ENCODE data around the gene CLIP3. TPM values are rescaled to one million over a fixed set of nuclear protein-coding genes. Genes with fewer than 3 reads are reported as not detected.
A peak's percentile ranks its signal among the peaks of the same experiment; 100 is the strongest.

CLIP3 gene
- total and polyA plus RNA-seq, 9 of the 15 experiments (the other 6 are each of a cell fraction or from before 2014, with no cell fraction given): 0.01 to 0.50 (median 0.15) TPM; not detected in 1

GRCh38 chr19:35988824-35989223 is 43.8 kb downstream of the CLIP3 start:
- H3K9ac ChIP-seq (ENCODE audit: insufficient read depth in 1 of 2, low read depth in 2 of 2, low read length in 2 of 2): no peak overlapping the region
- peaks cover 3% of the 10 kb centered on the region for H3K9me3 ChIP-seq (replicated peaks; ENCODE audit: control insufficient read depth, insufficient read depth, low read depth, low read length)
- in situ Hi-C loops (cut with MboI) (no loop called here), intact Hi-C loops (cut with micrococcal nuclease) (no loop called here)
- H3K36me3 ChIP-seq (ENCODE audit: control insufficient read depth, insufficient read depth, low read length): no peaks in the 10 kb centered on the region
- ChIA-PET CTCF (ENCODE audit: low intra/inter-chr PET ratio) (no interaction called here), POLR2A (no interaction called here)
- FAIRE-seq (no peak), ATAC-seq (no peak), DNase-seq (ENCODE audit: extremely low read depth in 1 of 4, low spot score in 3 of 4) (no peak)
- no peaks in the 10 kb centered on the region for H3K79me2 ChIP-seq (ENCODE audit: control insufficient read depth, insufficient read depth, low read length)
- TF ChIP-seq BCOR (IDR thresholded peaks at IDR 0.05): peak; percentile 88
- no peak for TF ChIP-seq ZNF143 (CRISPR knock-in tag; IDR thresholded peaks at IDR 0.05)
- peak; percentile 17; the same call in 1 of the 2 replicates for TF ChIP-seq SMARCA5 (IDR thresholded peaks at IDR 0.05)
- no peak for TF ChIP-seq CBFA2T3 (IDR thresholded peaks at IDR 0.05)
- peak; percentile 52 to 56; a peak in 3 of 4 replicates for TF ChIP-seq KDM1A (IDR thresholded peaks at IDR 0.05)
- TF ChIP-seq HNRNPL (IDR thresholded peaks at IDR 0.05; ENCODE audit: low read depth, low read length): no peak
- TF ChIP-seq CTCF (IDR thresholded peaks at IDR 0.05 in 2 of 3, conservative IDR thresholded peaks at IDR 0.05 in 1 of 3; ENCODE audit: insufficient read depth in 2 of 3, low read depth in 1 of 3, low read length in 3 of 3): no peak
- peak; percentile 76 for TF ChIP-seq RBM25 (IDR thresholded peaks at IDR 0.05; ENCODE audit: low read depth, low read length, severe bottlenecking)
- TF ChIP-seq DEAF1 (CRISPR knock-in tag; IDR thresholded peaks at IDR 0.05): no peak
- TF ChIP-seq CBX3 (IDR thresholded peaks at IDR 0.05; ENCODE audit: borderline replicate concordance in 1 of 2, low read length in 2 of 2): peak in 1 of 2 experiments; percentile 70; a peak in 1 of 3 replicates
- 0 out of 2 replicates have a peak, but pooled peaks have one; percentile 31 for TF ChIP-seq ADNP (tag; IDR thresholded peaks at IDR 0.05)
- peak; percentile 71; the same call in 1 of the 2 replicates for TF ChIP-seq TRIM28 (IDR thresholded peaks at IDR 0.05)
- 0 out of 2 replicates have a peak, but pooled peaks have one; percentile 34 for TF ChIP-seq CBX1 (IDR thresholded peaks at IDR 0.05; ENCODE audit: low read depth)
- H3K4me1 ChIP-seq (replicated peaks in 1 of 2; ENCODE audit: control insufficient read depth in 2 of 2, insufficient read depth in 2 of 2, low read length in 2 of 2): peaks cover 0 to 14% of the 10 kb centered on the region in 2 experiments; a peak in 2 of 5 replicates
- H4K20me1 ChIP-seq (replicated peaks; ENCODE audit: control insufficient read depth, insufficient read depth, low read length): no peaks in the 10 kb centered on the region
- peaks cover 10 to 25% of the 10 kb centered on the region in 2 experiments; a peak in 4 of 5 replicates for H3K27me3 ChIP-seq (ENCODE audit: control insufficient read depth in 2 of 2, insufficient read depth in 2 of 2, low read length in 2 of 2)
- no peak overlapping the region for H3K4me2 ChIP-seq (ENCODE audit: insufficient read depth, low read length)
- no peak overlapping the region for H3K4me3 ChIP-seq
- BruUV-seq (replicated peaks): no TSS peak
- H3K27ac ChIP-seq (ENCODE audit: extremely low read depth, low read depth, low read length): no peak overlapping the region
- H3K9me1 ChIP-seq (ENCODE audit: control insufficient read depth, insufficient read depth, low read length): no peaks in the 10 kb centered on the region
- no peak overlapping the region for H2AFZ ChIP-seq (ENCODE audit: low read depth, low read length)
- WGBS (ENCODE audit: insufficient coverage, low coverage, missing lambda C conversion rate): 3% methylated on average over 2 of the region's 3 CpGs

Measured in K562 (cell line).